GM12878 (cell line): ENCODE results near the gene KRT14. TPM values are rescaled to one million over a fixed set of nuclear protein-coding genes. Genes with fewer than 3 reads are reported as not detected.

Source experiments
- ATAC-seq: fragments of 200-7000 bp; cut with Tn5 transposase; 3 replicates; pipeline ENCODE4 v1.9.1; 2020; ENCODE audit warnings: mild to moderate bottlenecking, moderate library complexity
- BruUV-seq: library from RNA; stranded (reverse); fragments of 400-500 nt; replicated peaks from 2 replicates; lab custom pipeline; 2021; lab: Mats Ljungman, UMichigan
- CTCF ChIA-PET: fragments of 300-600 bp; sonication (Branson Sonifier 250); formaldehyde crosslinking; extraction: SDS; loops from one replicate; lab custom pipeline; 2021; ENCODE audit warnings: inconsistent platforms; lab: Yijun Ruan, JAX
- POLR2A ChIA-PET: fragments of 350-600 bp; formaldehyde crosslinking; extraction: SDS; loops from one replicate; lab custom pipeline; 2021; ENCODE audit warnings: inconsistent platforms; lab: Charles Lee
- RAD21 ChIA-PET: fragments of 300-600 bp; sonication (Branson Sonifier 250); formaldehyde crosslinking; loops from one replicate; lab custom pipeline; 2023; ENCODE audit warnings: antibody characterized with exemption; ENCODE audit not compliant: unreplicated experiment; lab: Charles Lee
- SMC1A ChIA-PET: fragments of 300-600 bp; sonication (Branson Sonifier 250); formaldehyde crosslinking; loops from one replicate; lab custom pipeline; 2023; ENCODE audit not compliant: unreplicated experiment, uncharacterized antibody; lab: Charles Lee
- DNase-seq: peaks from one replicate; pipeline ENCODE4 v3.0.0-alpha.2; 2011; ENCODE audit warnings: low read depth, low spot score
- FAIRE-seq: peaks from 3 replicates; lab custom pipeline; 2011; peaks lifted over from hg19 to GRCh38; lab: Jason Lieb, UNC
- H2AFZ ChIP-seq: 2 replicates; pipeline ENCODE4 v1.6.0; 2011; ENCODE audit warnings: low read depth, low read length, control low read depth; ENCODE audit not compliant: control insufficient read depth
- H3K27ac ChIP-seq: 2 replicates; pipeline ENCODE4 v1.5.1; 2011; ENCODE audit warnings: control low read depth; ENCODE audit not compliant: control insufficient read depth, insufficient read depth
- H3K27me3 ChIP-seq, 2 experiments: replicated peaks in 1 of 2; 2 replicates each; pipeline versions ENCODE4 v1.6.0 to v1.6.1; 2011; ENCODE audit warnings: low read length in 1 of 2; ENCODE audit not compliant: control insufficient read depth in 2 of 2, insufficient read depth in 2 of 2
- H3K36me3 ChIP-seq, 2 experiments: 2 replicates each; pipeline ENCODE4 v1.5.1; 2011; ENCODE audit warnings: low read length in 1 of 2; ENCODE audit not compliant: control insufficient read depth in 2 of 2, insufficient read depth in 2 of 2
- H3K4me1 ChIP-seq: 2 replicates; pipeline ENCODE4 v1.6.1; 2011; ENCODE audit warnings: mild to moderate bottlenecking, low read length, moderate library complexity, mixed read lengths; ENCODE audit not compliant: control insufficient read depth, insufficient read depth
- H3K4me2 ChIP-seq: 2 replicates; pipeline ENCODE4 v1.6.0; 2011; ENCODE audit warnings: control low read depth; ENCODE audit not compliant: control insufficient read depth, insufficient read depth
- H3K4me3 ChIP-seq: fragments of 200-600 bp; sonication (generic); 2 replicates; pipeline ENCODE4 v1.5.1; 2016
- H3K79me2 ChIP-seq: 2 replicates; pipeline ENCODE4 v1.6.0; 2011; ENCODE audit warnings: low read length; ENCODE audit not compliant: control insufficient read depth, insufficient read depth
- H3K9ac ChIP-seq: 2 replicates; pipeline ENCODE4 v1.8.0; 2011; ENCODE audit warnings: low read length, control low read depth, mixed read lengths; ENCODE audit not compliant: control insufficient read depth, insufficient read depth
- H3K9me3 ChIP-seq: replicated peaks from 3 replicates; pipeline ENCODE4 v1.5.1; 2011; ENCODE audit warnings: mild to moderate bottlenecking, low read length; ENCODE audit not compliant: control insufficient read depth, insufficient read depth
- H4K20me1 ChIP-seq: 2 replicates; pipeline ENCODE4 v1.6.0; 2011; ENCODE audit not compliant: control insufficient read depth, insufficient read depth
- NR2C2 ChIP-seq: IDR thresholded peaks from 2 replicates; pipeline ENCODE4 v1.6.1; 2011; ENCODE audit warnings: borderline replicate concordance, low read depth; ENCODE audit not compliant: control insufficient read depth, insufficient read length
- NRF1 ChIP-seq: conservative IDR thresholded peaks from 2 replicates; pipeline ENCODE4 v1.6.1; 2011; ENCODE audit warnings: mild to moderate bottlenecking, low read depth, low read length, improper control_type of control experiment
- POU2F2 ChIP-seq: IDR thresholded peaks from 3 replicates; pipeline ENCODE4 v1.6.1; 2011; ENCODE audit warnings: low read depth, mild to moderate bottlenecking, low read length, borderline replicate concordance
- SMC3 ChIP-seq: IDR thresholded peaks from 2 replicates; pipeline ENCODE4 v1.6.1; 2011; ENCODE audit warnings: low read length, improper control_type of control experiment, borderline replicate concordance
- ZBED1 ChIP-seq: IDR thresholded peaks from 2 replicates; pipeline ENCODE4 v1.6.1; 2016; ENCODE audit warnings: borderline replicate concordance
- ZNF274 ChIP-seq: IDR thresholded peaks from one replicate; pipeline ENCODE4 v1.8.0; 2011; ENCODE audit not compliant: insufficient read length, insufficient read depth
- ZNF384 ChIP-seq: IDR thresholded peaks from 2 replicates; pipeline ENCODE4 v1.6.1; 2012; ENCODE audit warnings: low read depth, mild to moderate bottlenecking, low read length, improper control_type of control experiment, borderline replicate concordance
- WGBS: methylation state at CpG from one replicate; pipeline ENCODE4 v1.1.6; 2016; ENCODE audit warnings: low lambda C conversion rate; ENCODE audit not compliant: insufficient replicate concordance, insufficient coverage; ENCODE audit errors: missing lambda C conversion rate; 5-methylcytosine and 5-hydroxymethylcytosine counted together
- in situ Hi-C: fragments of 300-500 bp; cut with MboI; formaldehyde crosslinking; loops from 9 replicates; pipeline ENCODE4 v1.14.3; 2018; ENCODE audit warnings: mixed read lengths
- intact Hi-C: fragments of 100-400 bp; cut with micrococcal nuclease; formaldehyde crosslinking; loops from one replicate; pipeline ENCODE4 v1.14.2; 2022; ENCODE audit not compliant: unreplicated experiment
- polyA plus RNA-seq, 11 experiments: library from polyadenylated mRNA; depleted of rRNA in 4 of 11; unstranded in 6 of 11; stranded (reverse) in 5 of 11; fragments of >200 nt; fragmentation: Nextera tagmentation in 4 of 11; fragmentation: Illumina TruSeq in 1 of 11; extraction: Ambion mirVana in 4 of 11; extraction: Trizol in 1 of 11; gene quantifications; 1 replicate in 1 of 11; 2 replicates in 10 of 11; pipeline versions ENCODE4 v1.2.1 to v1.2.3, GENCODE V29; 2011 to 2016; ENCODE audit warnings: inconsistent platforms in 2 of 11, missing spikeins in 2 of 11, low read depth in 1 of 11
- total RNA-seq, 4 experiments: library from RNA; depleted of rRNA in 3 of 4; stranded (reverse); fragments of >200 nt in 3 of 4; fragmentation: Illumina TruSeq in 1 of 4; extraction: Trizol in 1 of 4; gene quantifications; 2 replicates each; pipeline versions ENCODE4 v1.2.1 to v1.2.3, GENCODE V29; 2013 to 2021
- TF ChIP-seq, protein P1 (sequence below): IDR thresholded peaks from 2 replicates; pipeline ENCODE4 v1.6.1; 2011; ENCODE audit warnings: borderline replicate concordance, low read depth, mild to moderate bottlenecking, moderate library complexity, low read length; ENCODE audit not compliant: insufficient read depth, poor library complexity, severe bottlenecking

The KRT14 gene
- total and polyA plus RNA-seq, 10 of the 15 experiments (the other 5 are each of a cell fraction or from before 2014, with no cell fraction given): 1.5 TPM; not detected in 9

DNA sequence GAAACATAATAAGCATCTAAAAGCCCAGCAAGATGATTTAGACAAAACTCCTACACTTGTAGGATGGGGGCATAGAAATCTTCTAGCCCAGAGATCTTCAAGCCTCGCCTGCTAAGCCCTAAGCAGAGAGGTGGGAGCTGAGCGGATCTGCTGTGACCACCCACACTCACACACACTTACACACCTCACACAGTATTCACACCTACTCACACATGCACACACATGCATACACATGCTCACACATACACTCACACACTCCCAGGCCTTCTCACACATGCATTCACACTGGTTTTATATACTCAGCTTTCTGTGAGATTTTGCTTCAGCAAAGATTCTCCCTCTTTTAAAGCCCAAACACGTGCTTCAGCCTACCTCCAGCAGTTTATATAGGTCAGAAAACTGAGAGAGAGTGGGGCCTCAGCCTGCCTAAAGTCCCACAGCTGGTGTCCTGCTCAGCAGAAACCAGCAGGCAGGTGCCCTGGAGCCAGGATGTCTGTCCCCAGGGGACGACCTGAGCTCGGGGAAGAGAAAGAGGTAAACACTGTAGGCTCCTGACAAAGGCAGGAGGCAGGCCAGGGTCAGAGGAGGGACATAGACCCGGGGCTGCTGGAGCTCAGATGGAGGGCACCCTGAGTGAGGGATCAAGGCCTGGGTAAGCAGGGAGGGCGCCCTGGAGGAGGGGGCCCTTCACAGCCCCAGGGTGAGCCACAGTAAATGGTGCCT, 46.6 kb downstream of the KRT14 start:
- Histone ChIP-seq H3K4me2 (no peak overlapping the region), H3K27ac (no peak overlapping the region), H3K9me3 (no peaks in the 10 kb centered on the region), H4K20me1 (no peaks in the 10 kb centered on the region), H3K79me2 (no peaks in the 10 kb centered on the region), H3K9ac (no peak overlapping the region), H2AFZ (no peak overlapping the region)
- no peak for ATAC-seq
- RAD21 ChIA-PET: no interaction called here
- WGBS: 6% methylated on average over 7 of the region's 7 CpGs
- in situ Hi-C loops (no loop called here), intact Hi-C loops (no loop called here)
- TF ChIP-seq POU2F2: no peak
- TF ChIP-seq ZBED1: no peak
- no peak for TF ChIP-seq NR2C2
- no peak for TF ChIP-seq SMC3
- no peak for TF ChIP-seq ZNF274
- TF ChIP-seq NRF1: no peak
- no peak for TF ChIP-seq ZNF384
- TF ChIP-seq, protein P1, sequence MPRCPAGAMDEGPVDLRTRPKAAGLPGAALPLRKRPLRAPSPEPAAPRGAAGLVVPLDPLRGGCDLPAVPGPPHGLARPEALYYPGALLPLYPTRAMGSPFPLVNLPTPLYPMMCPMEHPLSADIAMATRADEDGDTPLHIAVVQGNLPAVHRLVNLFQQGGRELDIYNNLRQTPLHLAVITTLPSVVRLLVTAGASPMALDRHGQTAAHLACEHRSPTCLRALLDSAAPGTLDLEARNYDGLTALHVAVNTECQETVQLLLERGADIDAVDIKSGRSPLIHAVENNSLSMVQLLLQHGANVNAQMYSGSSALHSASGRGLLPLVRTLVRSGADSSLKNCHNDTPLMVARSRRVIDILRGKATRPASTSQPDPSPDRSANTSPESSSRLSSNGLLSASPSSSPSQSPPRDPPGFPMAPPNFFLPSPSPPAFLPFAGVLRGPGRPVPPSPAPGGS: peak; percentile 52
- TF ChIP-seq, all 136 proteins: peak for 1
- SMC1A ChIA-PET: interaction anchor here (0.6 kb wide), 1 partner anchor 37 kb away, joined by 3 read pairs; no protein-coding TSS in a partner anchor
- Histone ChIP-seq H3K27me3 (peaks cover 0 to 2% of the 10 kb centered on the region in 2 experiments; a peak in 2 of 4 replicates), H3K36me3 (no peaks in the 10 kb centered on the region), H3K4me3 (no peak overlapping the region), H3K4me1 (no peaks in the 10 kb centered on the region)
- POLR2A ChIA-PET: no interaction called here
- FAIRE-seq: no peak
- no TSS peak for BruUV-seq
- CTCF ChIA-PET: interaction anchor here (1.5 to 2.1 kb wide), 2 partner anchors 9 to 123 kb away, joined by 3 to 9 read pairs; no protein-coding TSS in a partner anchor
- no peak for DNase-seq
